ENCODE measurements around the gene KAT6B.

The KAT6B gene

GRCh38 chr10:75018686-75019307 is 192.4 kb downstream of the KAT6B start:
- DNase-seq: no peak

GRCh38 chr10:75019370-75019769 is 193.0 kb downstream of the KAT6B start:
- DNase-seq: no peak

- DNase-seq: no peak
These were observed 193.8 kb downstream of the KAT6B start for GRCh38 chr10:75020168-75020567.

- DNase-seq: no peak
These were observed 195.2 kb downstream of the KAT6B start for GRCh38 chr10:75021379-75022249.

GRCh38 chr10:75023074-75023473 is 196.7 kb downstream of the KAT6B start:
- no peak for DNase-seq

GRCh38 chr10:75024971-75025523 is 198.6 kb downstream of the KAT6B start:
- no peak for DNase-seq

GRCh38 chr10:75028049-75028448 is 201.6 kb downstream of the KAT6B start:
- no peak for DNase-seq

GRCh38 chr10:75028748-75029147 is 202.3 kb downstream of the KAT6B start:
- no peak for DNase-seq

- no peak for DNase-seq
These were observed 203.0 kb downstream of the KAT6B start for GRCh38 chr10:75029420-75029819.

GRCh38 chr10:75029857-75030256 is 203.5 kb downstream of the KAT6B start:
- DNase-seq: no peak

GRCh38 chr10:75030371-75030770 is 204.0 kb downstream of the KAT6B start:
- no peak for DNase-seq

GRCh38 chr10:75032119-75032518 is 205.7 kb downstream of the KAT6B start:
- DNase-seq: no peak

- DNase-seq: no peak
These were observed 206.4 kb downstream of the KAT6B start for GRCh38 chr10:75032813-75033212.

GRCh38 chr10:75033399-75034130 is 207.2 kb downstream of the KAT6B start:
- DNase-seq: no peak

- DNase-seq: no peak
These were observed 207.7 kb downstream of the KAT6B start for GRCh38 chr10:75034131-75034512.

- DNase-seq: no peak
These were observed 208.4 kb downstream of the KAT6B start for GRCh38 chr10:75034714-75035258.

- no peak for DNase-seq
These were observed 209.7 kb downstream of the KAT6B start for GRCh38 chr10:75035975-75036708.

GRCh38 chr10:75037171-75038153 is 211.1 kb downstream of the KAT6B start:
- DNase-seq: no peak

- DNase-seq: no peak
These were observed 211.9 kb downstream of the KAT6B start for GRCh38 chr10:75038335-75038734.

- DNase-seq: no peak
These were observed 214.2 kb downstream of the KAT6B start for GRCh38 chr10:75040576-75040975.
